Measurements from ENCODE around the gene C1QTNF8.

DNA sequence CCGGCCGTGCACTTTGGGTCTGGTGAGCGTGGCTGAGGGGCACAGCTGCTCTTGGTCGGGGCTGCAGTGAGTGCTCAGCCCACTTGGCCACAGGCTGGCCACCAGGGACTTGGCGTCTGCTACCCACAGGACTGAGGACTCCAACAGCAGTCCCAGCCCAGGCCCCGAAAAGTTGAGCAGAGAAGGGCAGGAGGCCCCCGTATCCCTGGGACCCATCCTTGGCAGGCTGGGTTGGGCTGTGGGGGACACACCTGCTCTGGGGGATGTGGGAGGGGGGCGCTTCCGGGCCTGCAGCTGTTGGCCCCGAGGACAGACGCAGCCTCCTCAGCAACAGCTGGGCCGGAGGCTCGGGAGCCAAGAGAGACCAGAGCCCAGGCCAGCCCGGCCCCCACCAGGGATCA, 42.9 kb downstream of the C1QTNF8 start:
- TF ChIP-seq EZH2 (IDR thresholded peaks at IDR 0.05) (no peak), CTCF (IDR thresholded peaks at IDR 0.05) (no peak)

Measured in neural progenitor cell (in vitro differentiated cells).